ENCODE results near the gene BCR. TPM values are rescaled to one million over a fixed set of nuclear protein-coding genes. Genes with fewer than 3 reads are reported as not detected.

Gene BCR
- total and polyA plus RNA-seq, 2 of the 4 experiments (the other 2 are of a cell fraction): 28.9 to 44.6 TPM

DNA sequence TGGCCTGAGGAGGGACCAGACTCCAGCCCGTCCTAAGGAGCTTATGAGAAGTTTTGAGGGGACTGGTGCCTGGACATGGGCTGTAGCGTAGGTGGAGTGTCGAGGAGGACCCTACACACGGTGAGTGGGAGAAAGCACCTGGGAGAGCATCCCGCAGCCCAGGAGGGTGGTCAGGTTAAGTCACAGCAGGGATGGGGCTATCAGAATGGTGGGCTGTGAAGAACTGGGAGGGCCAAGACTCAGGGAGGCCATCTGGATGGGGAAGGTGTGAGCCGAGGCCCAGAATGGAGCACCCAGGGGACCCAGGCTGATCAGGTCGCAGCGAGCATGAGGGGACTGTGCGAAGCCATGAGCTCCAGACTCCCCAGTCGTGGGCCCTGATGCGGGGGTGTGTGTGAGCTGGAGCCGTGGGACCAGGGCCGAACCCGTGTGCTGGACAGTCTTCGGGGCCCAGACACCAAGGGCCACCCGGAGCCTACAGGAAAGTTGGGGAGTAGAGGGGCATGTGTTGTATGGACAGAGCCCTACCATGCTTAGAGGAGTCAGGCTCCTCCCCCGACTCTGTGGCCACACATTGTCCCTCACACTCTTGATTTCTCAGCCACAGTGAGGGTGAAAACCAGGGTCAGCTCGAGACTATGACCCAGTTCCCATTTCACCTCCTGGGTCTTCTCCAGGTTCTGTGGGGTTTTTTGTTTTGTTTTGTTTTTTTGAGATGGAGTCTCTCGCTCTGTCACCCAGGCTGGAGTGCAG is 54.3 kb downstream of the BCR start:
- no peak overlapping the region for H4K91ac ChIP-seq (ENCODE audit: insufficient read depth, low read depth, low read length)
- no peak overlapping the region for H3K4me3 ChIP-seq (ENCODE audit: insufficient read depth, low read depth, low read length)
- ATAC-seq (ENCODE audit: low read depth) (no peak), DNase-seq (no peak)
- H2BK5ac ChIP-seq (ENCODE audit: low read depth, low read length, poor library complexity, severe bottlenecking): no peak overlapping the region
- no peak overlapping the region for H2BK15ac ChIP-seq (ENCODE audit: low read depth, low read length)
- no peak overlapping the region for H3K56ac ChIP-seq (ENCODE audit: extremely low read depth, insufficient read depth, low read length)
- H3K4me1 ChIP-seq (ENCODE audit: control insufficient read depth, insufficient read depth, low read length): peaks cover 14% of the 10 kb centered on the region
- H2AK9ac ChIP-seq (replicated peaks; ENCODE audit: low read depth, low read length, poor library complexity): peak overlapping the region; percentile 62
- no peaks in the 10 kb centered on the region for H3K9me3 ChIP-seq (ENCODE audit: control insufficient read depth, insufficient read depth, low read length)
- WGBS, 2 experiments (ENCODE audit: extremely low coverage in 2 of 2, insufficient read length in 1 of 2): 94% methylated on average over 11 of the region's 19 CpGs; no CpG with 5 or more reads in 1 of the 2 experiments
- H3K14ac ChIP-seq (replicated peaks; ENCODE audit: low read depth, low read length): no peak overlapping the region
- peaks cover 45 to 89% of the 10 kb centered on the region in 2 experiments for H3K79me1 ChIP-seq (ENCODE audit: low read depth in 1 of 2, low read length in 2 of 2)
- dilution Hi-C loops (cut with HindIII; ENCODE audit: low sequenced_read_pairs, unreplicated experiment) (no loop called here), intact Hi-C loops (cut with micrococcal nuclease) (no loop called here), in situ Hi-C loops (cut with MboI; ENCODE audit: low sequenced_read_pairs) (no loop called here)
- peaks cover 33% of the 10 kb centered on the region for H3K9me1 ChIP-seq (ENCODE audit: insufficient read depth, low read length)
- 0 out of 2 replicates have a peak overlapping the region, but pooled peaks have one; percentile 35 for H2AK5ac ChIP-seq (ENCODE audit: low read depth, low read length)
- H3K18ac ChIP-seq (ENCODE audit: low read depth, low read length): no peak overlapping the region
- H2BK120ac ChIP-seq (ENCODE audit: low read depth, low read length): no peak overlapping the region
- H4K20me1 ChIP-seq (ENCODE audit: insufficient read depth, low read length): peaks cover 77% of the 10 kb centered on the region
- no peaks in the 10 kb centered on the region for H3K27me3 ChIP-seq (ENCODE audit: control insufficient read depth, insufficient read depth, low read length)
- no peak overlapping the region for H3K23ac ChIP-seq (ENCODE audit: low read depth, low read length)
- no peaks in the 10 kb centered on the region for H3K36me3 ChIP-seq (ENCODE audit: control insufficient read depth, insufficient read depth, low read length)
- no peak overlapping the region for H3K9ac ChIP-seq (ENCODE audit: low read depth, low read length)
- ChIA-PET CTCF (interaction anchor here (1.0 to 1.2 kb wide), 2 partner anchors 36 to 56 kb away, joined by 3 read pairs; no protein-coding TSS in a partner anchor), POLR2A (ENCODE audit: unreplicated experiment) (no interaction called here)
- H4K5ac ChIP-seq (ENCODE audit: low read depth, low read length): no peak overlapping the region
- H4K8ac ChIP-seq (ENCODE audit: low read depth in 2 of 2, low read length in 2 of 2): no peak overlapping the region
- no peak overlapping the region for H3K4me2 ChIP-seq (ENCODE audit: low read depth, low read length)
- H3K4ac ChIP-seq (ENCODE audit: low read depth, low read length): peak overlapping the region; percentile 7; the same call in 1 of the 2 replicates
- no peak overlapping the region for H2AFZ ChIP-seq (replicated peaks; ENCODE audit: low read length, poor library complexity)
- H2BK20ac ChIP-seq (ENCODE audit: low read depth, low read length): no peak overlapping the region
- no TSS peak for BruUV-seq (replicated peaks)
- no peak overlapping the region for H3K27ac ChIP-seq (ENCODE audit: insufficient read depth, low read length)
- TF ChIP-seq POLR2A (IDR thresholded peaks at IDR 0.05; ENCODE audit: low read depth, low read length) (no peak), MXI1 (IDR thresholded peaks at IDR 0.05; ENCODE audit: borderline replicate concordance, low read depth, low read length) (no peak), CEBPB (IDR thresholded peaks at IDR 0.05; ENCODE audit: low read depth, low read length) (no peak), NFE2L2 (IDR thresholded peaks at IDR 0.05; ENCODE audit: low read depth, low read length) (no peak), CHD1 (IDR thresholded peaks at IDR 0.05; ENCODE audit: low read depth, low read length) (no peak), SMC3 (IDR thresholded peaks at IDR 0.05; ENCODE audit: low read depth, low read length) (no peak), FOS (IDR thresholded peaks at IDR 0.05; ENCODE audit: low read depth, low read length) (no peak), RFX5 (IDR thresholded peaks at IDR 0.05; ENCODE audit: low read depth, low read length) (no peak), MAZ (IDR thresholded peaks at IDR 0.05; ENCODE audit: borderline replicate concordance, low read depth, low read length) (no peak), MAFK (IDR thresholded peaks at IDR 0.05; ENCODE audit: low read depth, low read length) (no peak), RCOR1 (IDR thresholded peaks at IDR 0.05; ENCODE audit: insufficient replicate concordance, low read length) (no peak), RAD21 (IDR thresholded peaks at IDR 0.05; ENCODE audit: low read length) (no peak)
- TF ChIP-seq, protein P1, sequence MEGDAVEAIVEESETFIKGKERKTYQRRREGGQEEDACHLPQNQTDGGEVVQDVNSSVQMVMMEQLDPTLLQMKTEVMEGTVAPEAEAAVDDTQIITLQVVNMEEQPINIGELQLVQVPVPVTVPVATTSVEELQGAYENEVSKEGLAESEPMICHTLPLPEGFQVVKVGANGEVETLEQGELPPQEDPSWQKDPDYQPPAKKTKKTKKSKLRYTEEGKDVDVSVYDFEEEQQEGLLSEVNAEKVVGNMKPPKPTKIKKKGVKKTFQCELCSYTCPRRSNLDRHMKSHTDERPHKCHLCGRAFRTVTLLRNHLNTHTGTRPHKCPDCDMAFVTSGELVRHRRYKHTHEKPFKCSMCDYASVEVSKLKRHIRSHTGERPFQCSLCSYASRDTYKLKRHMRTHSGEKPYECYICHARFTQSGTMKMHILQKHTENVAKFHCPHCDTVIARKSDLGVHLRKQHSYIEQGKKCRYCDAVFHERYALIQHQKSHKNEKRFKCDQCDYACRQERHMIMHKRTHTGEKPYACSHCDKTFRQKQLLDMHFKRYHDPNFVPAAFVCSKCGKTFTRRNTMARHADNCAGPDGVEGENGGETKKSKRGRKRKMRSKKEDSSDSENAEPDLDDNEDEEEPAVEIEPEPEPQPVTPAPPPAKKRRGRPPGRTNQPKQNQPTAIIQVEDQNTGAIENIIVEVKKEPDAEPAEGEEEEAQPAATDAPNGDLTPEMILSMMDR (conservative IDR thresholded peaks at IDR 0.05; ENCODE audit: low read depth, low read length): no peak
- TF ChIP-seq, protein P2, sequence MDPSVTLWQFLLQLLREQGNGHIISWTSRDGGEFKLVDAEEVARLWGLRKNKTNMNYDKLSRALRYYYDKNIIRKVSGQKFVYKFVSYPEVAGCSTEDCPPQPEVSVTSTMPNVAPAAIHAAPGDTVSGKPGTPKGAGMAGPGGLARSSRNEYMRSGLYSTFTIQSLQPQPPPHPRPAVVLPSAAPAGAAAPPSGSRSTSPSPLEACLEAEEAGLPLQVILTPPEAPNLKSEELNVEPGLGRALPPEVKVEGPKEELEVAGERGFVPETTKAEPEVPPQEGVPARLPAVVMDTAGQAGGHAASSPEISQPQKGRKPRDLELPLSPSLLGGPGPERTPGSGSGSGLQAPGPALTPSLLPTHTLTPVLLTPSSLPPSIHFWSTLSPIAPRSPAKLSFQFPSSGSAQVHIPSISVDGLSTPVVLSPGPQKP (IDR thresholded peaks at IDR 0.05; ENCODE audit: borderline replicate concordance, low read depth, low read length): no peak
- TF ChIP-seq, protein P3, sequence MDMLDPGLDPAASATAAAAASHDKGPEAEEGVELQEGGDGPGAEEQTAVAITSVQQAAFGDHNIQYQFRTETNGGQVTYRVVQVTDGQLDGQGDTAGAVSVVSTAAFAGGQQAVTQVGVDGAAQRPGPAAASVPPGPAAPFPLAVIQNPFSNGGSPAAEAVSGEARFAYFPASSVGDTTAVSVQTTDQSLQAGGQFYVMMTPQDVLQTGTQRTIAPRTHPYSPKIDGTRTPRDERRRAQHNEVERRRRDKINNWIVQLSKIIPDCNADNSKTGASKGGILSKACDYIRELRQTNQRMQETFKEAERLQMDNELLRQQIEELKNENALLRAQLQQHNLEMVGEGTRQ (IDR thresholded peaks at IDR 0.05; ENCODE audit: low read depth, low read length): no peak

Data from IMR-90 (cell line).